Measurements from ENCODE around the gene TXN. TPM values are rescaled to one million over a fixed set of nuclear protein-coding genes. Genes with fewer than 3 reads are reported as not detected.
"Not testable (repeated sequence)": the region's sequence is repeated elsewhere in the genome, so short reads cannot be mapped to it uniquely, and the experiment has no call there.

TXN gene
- total RNA-seq, 1 donor from 2014 or later: 302 TPM

DNA sequence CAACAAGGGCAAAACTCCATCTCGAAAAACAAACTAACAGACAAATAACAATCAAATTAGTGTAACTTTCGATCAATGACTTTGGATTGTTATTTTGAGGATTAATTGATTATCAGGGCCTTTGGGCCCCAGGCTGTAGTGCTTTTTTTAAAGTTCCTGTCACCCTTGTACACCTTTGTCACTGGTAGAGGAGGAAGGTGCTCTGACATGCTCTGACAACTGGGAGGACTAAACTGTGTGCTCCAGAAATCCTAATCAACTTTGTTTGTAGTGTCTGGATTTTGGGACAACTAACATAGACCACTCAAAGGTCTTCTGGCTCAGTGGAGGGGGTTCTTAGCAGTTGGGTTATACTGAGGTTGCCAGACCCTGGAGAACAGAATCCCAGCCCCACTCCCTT is 1.8 kb downstream of the TXN start:
- FAIRE-seq: no peak
- Histone ChIP-seq H3K27ac (ENCODE audit: low read depth, low read length) (no peak overlapping the region), H3K4me1 (ENCODE audit: insufficient read depth, low read length) (peaks cover 28% of the 10 kb centered on the region), H3K4me3 (ENCODE audit: insufficient read depth, low read depth, low read length) (peak overlapping the region; percentile 75), H4K20me1 (ENCODE audit: insufficient read depth, low read length) (peaks cover 58% of the 10 kb centered on the region), H3K9ac (ENCODE audit: low read length) (peak overlapping the region; percentile 88), H3K27me3 (ENCODE audit: insufficient read depth, low read length) (no peaks in the 10 kb centered on the region), H3K9me3 (ENCODE audit: insufficient read depth, low read depth, low read length) (no peaks in the 10 kb centered on the region), H3K4me2 (ENCODE audit: low read length) (peak overlapping the region; percentile 96), H3K79me2 (ENCODE audit: insufficient read depth, low read length) (peaks cover 68% of the 10 kb centered on the region), H3K36me3 (ENCODE audit: insufficient read depth, low read length) (peaks cover 12% of the 10 kb centered on the region), H2AFZ (ENCODE audit: low read depth, low read length) (no peak overlapping the region)
- Mint-ChIP-seq H3K4me3 (ENCODE audit: unreplicated experiment) (peak overlapping the region; percentile 93), H3K27me3 (ENCODE audit: low read depth, unreplicated experiment) (no peaks in the 10 kb centered on the region), H3K9me3 (ENCODE audit: unreplicated experiment) (no peaks in the 10 kb centered on the region), H3K4me1 (ENCODE audit: low read depth, unreplicated experiment) (peaks cover 17% of the 10 kb centered on the region), H3K27ac (ENCODE audit: unreplicated experiment) (peak overlapping the region; percentile 4), H3K36me3 (ENCODE audit: low read depth, unreplicated experiment) (peaks cover 9% of the 10 kb centered on the region)
- no peak for DNase-seq (ENCODE audit: low read depth)
- TF ChIP-seq, protein P1, sequence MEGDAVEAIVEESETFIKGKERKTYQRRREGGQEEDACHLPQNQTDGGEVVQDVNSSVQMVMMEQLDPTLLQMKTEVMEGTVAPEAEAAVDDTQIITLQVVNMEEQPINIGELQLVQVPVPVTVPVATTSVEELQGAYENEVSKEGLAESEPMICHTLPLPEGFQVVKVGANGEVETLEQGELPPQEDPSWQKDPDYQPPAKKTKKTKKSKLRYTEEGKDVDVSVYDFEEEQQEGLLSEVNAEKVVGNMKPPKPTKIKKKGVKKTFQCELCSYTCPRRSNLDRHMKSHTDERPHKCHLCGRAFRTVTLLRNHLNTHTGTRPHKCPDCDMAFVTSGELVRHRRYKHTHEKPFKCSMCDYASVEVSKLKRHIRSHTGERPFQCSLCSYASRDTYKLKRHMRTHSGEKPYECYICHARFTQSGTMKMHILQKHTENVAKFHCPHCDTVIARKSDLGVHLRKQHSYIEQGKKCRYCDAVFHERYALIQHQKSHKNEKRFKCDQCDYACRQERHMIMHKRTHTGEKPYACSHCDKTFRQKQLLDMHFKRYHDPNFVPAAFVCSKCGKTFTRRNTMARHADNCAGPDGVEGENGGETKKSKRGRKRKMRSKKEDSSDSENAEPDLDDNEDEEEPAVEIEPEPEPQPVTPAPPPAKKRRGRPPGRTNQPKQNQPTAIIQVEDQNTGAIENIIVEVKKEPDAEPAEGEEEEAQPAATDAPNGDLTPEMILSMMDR (IDR thresholded peaks at IDR 0.05; ENCODE audit: insufficient read depth, low read depth, low read length): no peak
- no peak for TF ChIP-seq EZH2 (IDR thresholded peaks at IDR 0.05; ENCODE audit: insufficient read depth, low read length)

DNA sequence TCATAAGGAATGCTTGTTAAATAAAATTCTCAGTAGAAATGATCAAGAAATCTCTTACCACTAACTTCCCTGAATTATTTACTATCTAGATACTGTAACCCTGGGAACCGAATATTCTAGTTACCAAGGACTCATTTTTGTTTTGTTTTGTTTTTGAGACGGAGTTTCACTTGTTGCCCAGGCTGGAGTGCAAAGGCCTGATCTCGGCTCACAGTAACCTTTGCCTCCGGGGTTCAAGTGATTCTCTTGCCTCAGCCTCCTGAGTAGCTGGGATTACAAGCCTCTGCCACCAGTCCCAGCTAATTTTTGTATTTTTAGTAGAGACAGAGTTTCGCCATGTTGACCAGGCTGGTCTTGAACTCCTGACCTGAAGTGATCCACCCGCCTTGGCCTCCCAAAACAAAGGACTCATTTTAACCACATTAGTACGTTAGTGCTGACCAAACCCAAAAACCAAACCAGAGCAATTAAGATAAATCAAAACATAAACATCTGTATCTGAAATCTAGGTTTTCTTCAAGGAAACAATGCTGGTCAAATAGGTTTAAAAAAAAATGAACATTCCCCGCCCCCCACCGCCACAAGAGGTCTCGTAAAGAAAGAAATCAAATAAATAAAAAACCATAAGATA is 3.7 kb downstream of the TXN start:
- peaks cover 10% of the 10 kb centered on the region for H3K4me1 Mint-ChIP-seq (ENCODE audit: low read depth, unreplicated experiment)
- H3K4me3 ChIP-seq (ENCODE audit: insufficient read depth, low read depth, low read length): no peak overlapping the region
- peaks cover 22% of the 10 kb centered on the region for H3K4me1 ChIP-seq (ENCODE audit: insufficient read depth, low read length)
- H4K20me1 ChIP-seq (ENCODE audit: insufficient read depth, low read length): peaks cover 73% of the 10 kb centered on the region
- H3K79me2 ChIP-seq (ENCODE audit: insufficient read depth, low read length): peaks cover 83% of the 10 kb centered on the region
- no peak for DNase-seq (ENCODE audit: low read depth)
- FAIRE-seq: no peak
- no peaks in the 10 kb centered on the region for H3K9me3 Mint-ChIP-seq (ENCODE audit: unreplicated experiment)
- peak overlapping the region; percentile 25 for H3K4me2 ChIP-seq (ENCODE audit: low read length)
- peaks cover 12% of the 10 kb centered on the region for H3K36me3 Mint-ChIP-seq (ENCODE audit: low read depth, unreplicated experiment)
- H3K9me3 ChIP-seq (ENCODE audit: insufficient read depth, low read depth, low read length): no peaks in the 10 kb centered on the region
- no peak overlapping the region for H3K4me3 Mint-ChIP-seq (ENCODE audit: unreplicated experiment)
- H3K27me3 Mint-ChIP-seq (ENCODE audit: low read depth, unreplicated experiment): no peaks in the 10 kb centered on the region
- H3K27ac Mint-ChIP-seq (ENCODE audit: unreplicated experiment): peak overlapping the region; percentile 11
- no peak overlapping the region for H3K9ac ChIP-seq (ENCODE audit: low read length)
- TF ChIP-seq, protein P1 (IDR thresholded peaks at IDR 0.05; ENCODE audit: insufficient read depth, low read depth, low read length): no peak
- TF ChIP-seq EZH2 (IDR thresholded peaks at IDR 0.05; ENCODE audit: insufficient read depth, low read length): no peak
- H2AFZ ChIP-seq (ENCODE audit: low read depth, low read length): no peak overlapping the region
- no peak overlapping the region for H3K27ac ChIP-seq (ENCODE audit: low read depth, low read length)
- H3K27me3 ChIP-seq (ENCODE audit: insufficient read depth, low read length): no peaks in the 10 kb centered on the region
- H3K36me3 ChIP-seq (ENCODE audit: insufficient read depth, low read length): peaks cover 24% of the 10 kb centered on the region

DNA sequence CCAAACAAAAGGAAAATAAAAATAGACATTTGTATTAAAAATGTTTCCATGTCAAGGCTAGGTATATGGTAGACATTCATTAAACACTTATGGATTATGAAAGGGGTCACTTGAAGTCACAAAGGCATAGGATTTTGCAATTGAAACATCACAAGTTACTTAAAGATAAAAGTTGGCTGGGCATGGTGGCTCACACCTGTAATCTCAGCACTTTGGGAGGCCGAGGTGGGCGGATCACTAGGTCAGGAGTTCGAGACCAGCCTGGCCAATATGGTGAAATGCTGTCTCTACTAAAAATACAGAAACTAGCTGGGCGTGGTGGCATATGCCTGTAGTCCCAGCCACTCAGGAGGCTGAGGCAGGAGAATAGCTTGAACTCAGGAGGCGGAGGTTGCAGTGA is 4.5 kb downstream of the TXN start:
- not testable (repeated sequence) for H3K4me1 Mint-ChIP-seq (ENCODE audit: low read depth, unreplicated experiment); H3K27ac Mint-ChIP-seq (ENCODE audit: unreplicated experiment); H3K4me2 ChIP-seq (ENCODE audit: low read length)

More for the DNA sequence above, 4.5 kb downstream of the TXN start:
- Histone ChIP-seq H4K20me1 (ENCODE audit: insufficient read depth, low read length) (peaks cover 81% of the 10 kb centered on the region), H3K36me3 (ENCODE audit: insufficient read depth, low read length) (peaks cover 30% of the 10 kb centered on the region), H3K79me2 (ENCODE audit: insufficient read depth, low read length) (peaks cover 91% of the 10 kb centered on the region), H3K4me1 (ENCODE audit: insufficient read depth, low read length) (peaks cover 15% of the 10 kb centered on the region)
- not testable (repeated sequence) for H3K27me3 ChIP-seq (ENCODE audit: insufficient read depth, low read length); FAIRE-seq; H3K27ac ChIP-seq (ENCODE audit: low read depth, low read length); H3K27me3 Mint-ChIP-seq (ENCODE audit: low read depth, unreplicated experiment); H3K4me3 ChIP-seq (ENCODE audit: insufficient read depth, low read depth, low read length); H3K9me3 ChIP-seq (ENCODE audit: insufficient read depth, low read depth, low read length); H2AFZ ChIP-seq (ENCODE audit: low read depth, low read length); DNase-seq (ENCODE audit: low read depth); H3K9ac ChIP-seq (ENCODE audit: low read length); H3K9me3 Mint-ChIP-seq (ENCODE audit: unreplicated experiment); H3K4me3 Mint-ChIP-seq (ENCODE audit: unreplicated experiment)
- peaks cover 18% of the 10 kb centered on the region for H3K36me3 Mint-ChIP-seq (ENCODE audit: low read depth, unreplicated experiment)
